ENCODE data around the gene FYCO1.

- no peak for TF ChIP-seq POLR2A (IDR thresholded peaks at IDR 0.05; ENCODE audit: low read depth, low read length)
- no peak for TF ChIP-seq TAF1 (IDR thresholded peaks at IDR 0.05; ENCODE audit: low read depth, low read length)
- peak; percentile 34; the same call in 1 of the 2 replicates for TF ChIP-seq POLR2AphosphoS5 (IDR thresholded peaks at IDR 0.05; ENCODE audit: low read depth, low read length)
- peak; percentile 28; the same call in 1 of the 2 replicates for TF ChIP-seq POU2F2 (IDR thresholded peaks at IDR 0.05; ENCODE audit: low read depth, low read length)
- TF ChIP-seq SPI1 (IDR thresholded peaks at IDR 0.05; ENCODE audit: low read depth, low read length), result no peak
These were observed 90.7 kb downstream of the FYCO1 start for GRCh38 chr3:45904931-45905330.
